K562 (cell line): Measurements from ENCODE around the gene TRPM6. TPM values are rescaled to one million over a fixed set of nuclear protein-coding genes. Genes with fewer than 3 reads are reported as not detected.

Experiments
- ATAC-seq: fragments of 200-7000 bp; cut with Tn5 transposase; 3 replicates; pipeline ENCODE4 v1.9.1; 2020; ENCODE audit warnings: moderate library complexity
- BruUV-seq: library from RNA; stranded (reverse); fragments of 400-500 nt; replicated peaks from 2 replicates; lab custom pipeline; 2021; lab: Mats Ljungman, UMichigan
- CTCF ChIA-PET: fragments of 300-600 bp; formaldehyde crosslinking; extraction: SDS; loops from one replicate; lab custom pipeline; 2021; ENCODE audit warnings: low intra/inter-chr PET ratio; lab: Yijun Ruan, JAX
- POLR2A ChIA-PET: fragments of 300-600, 350-650 bp; sonication (Branson Sonifier 250); formaldehyde crosslinking; extraction: SDS; loops from one replicate; lab custom pipeline; 2021; ENCODE audit warnings: antibody characterized with exemption, inconsistent platforms; lab: Yijun Ruan, JAX
- DNase-seq, 4 experiments: peaks; one replicate each; pipeline versions ENCODE4 v3.0.0 to v3.0.0-alpha.2; 2011 to 2018; ENCODE audit warnings: low spot score in 3 of 4, mixed read lengths in 3 of 4; ENCODE audit errors: extremely low read depth in 1 of 4
- FAIRE-seq: peaks from 2 replicates; lab custom pipeline; 2011; peaks lifted over from hg19 to GRCh38; lab: Jason Lieb, UNC
- H2AFZ ChIP-seq: 2 replicates; pipeline ENCODE4 v1.6.0; 2011; ENCODE audit warnings: low read depth, low read length, control low read depth, inconsistent platforms
- H3K27ac ChIP-seq: fragments of 200-600 bp; 3 replicates; pipeline ENCODE4 v1.8.0; 2011; ENCODE audit warnings: low read depth, mild to moderate bottlenecking, control low read depth, inconsistent platforms, low read length, moderate library complexity, mixed read lengths; ENCODE audit errors: extremely low read depth
- H3K27me3 ChIP-seq, 2 experiments: fragments of 300-600 bp in 1 of 2; 2 replicates in 1 of 2; 3 replicates in 1 of 2; pipeline versions ENCODE4 v1.6.0 to v1.8.0; 2011; ENCODE audit warnings: inconsistent platforms in 2 of 2, low read length in 2 of 2, mild to moderate bottlenecking in 1 of 2, mixed read lengths in 1 of 2, moderate library complexity in 1 of 2; ENCODE audit not compliant: control insufficient read depth in 2 of 2, insufficient read depth in 2 of 2
- H3K36me3 ChIP-seq: fragments of 300-600 bp; 3 replicates; pipeline ENCODE4 v1.8.0; 2011; ENCODE audit warnings: mild to moderate bottlenecking, low read length, inconsistent platforms; ENCODE audit not compliant: control insufficient read depth, insufficient read depth
- H3K4me1 ChIP-seq, 2 experiments: fragments of 200-600 bp in 1 of 2; replicated peaks in 1 of 2; 2 replicates in 1 of 2; 3 replicates in 1 of 2; pipeline versions ENCODE4 v1.5.1 to v1.8.0; 2011; ENCODE audit warnings: inconsistent platforms in 2 of 2, low read length in 2 of 2, mild to moderate bottlenecking in 1 of 2, mixed read lengths in 1 of 2, moderate library complexity in 1 of 2; ENCODE audit not compliant: control insufficient read depth in 2 of 2, insufficient read depth in 2 of 2
- H3K4me2 ChIP-seq: 2 replicates; pipeline ENCODE4 v1.6.1; 2011; ENCODE audit warnings: low read length, control low read depth, inconsistent platforms, mixed read lengths; ENCODE audit not compliant: insufficient read depth
- H3K4me3 ChIP-seq: fragments of 200-600 bp; sonication (generic), shearing (Covaris generic); 2 replicates; pipeline ENCODE4 v1.5.1; 2016; ENCODE audit warnings: control low read depth, inconsistent platforms
- H3K79me2 ChIP-seq: fragments of 200-600 bp; 3 replicates; pipeline ENCODE4 v1.8.0; 2011; ENCODE audit warnings: low read length, inconsistent platforms; ENCODE audit not compliant: control insufficient read depth, insufficient read depth
- H3K9ac ChIP-seq, 2 experiments: 2 replicates each; pipeline versions ENCODE4 v1.6.0 to v1.6.1; 2011; ENCODE audit warnings: low read depth in 2 of 2, low read length in 2 of 2, control low read depth in 1 of 2, inconsistent platforms in 1 of 2, mild to moderate bottlenecking in 1 of 2, mixed read lengths in 1 of 2; ENCODE audit not compliant: insufficient read depth in 1 of 2
- H3K9me1 ChIP-seq: one replicate; pipeline ENCODE4 v1.6.0; 2011; ENCODE audit warnings: inconsistent platforms, mild to moderate bottlenecking, low read length, moderate library complexity; ENCODE audit not compliant: control insufficient read depth, insufficient read depth
- H3K9me3 ChIP-seq: replicated peaks from 2 replicates; pipeline ENCODE4 v1.5.1; 2011; ENCODE audit warnings: low read depth, low read length, inconsistent platforms; ENCODE audit not compliant: control insufficient read depth, insufficient read depth
- H4K20me1 ChIP-seq: replicated peaks from 2 replicates; pipeline ENCODE4 v1.6.1; 2011; ENCODE audit warnings: low read length, inconsistent platforms, mixed read lengths; ENCODE audit not compliant: control insufficient read depth, insufficient read depth
- CXXC5 ChIP-seq: fragments of 250-450 bp; sonication (Bioruptor Pico); IDR thresholded peaks from 2 replicates; pipeline ENCODE4 v1.8.0; 2022; ENCODE audit warnings: inconsistent platforms, mild to moderate bottlenecking, moderate library complexity
- EP400 ChIP-seq: fragments of 450-650 bp; IDR thresholded peaks from 2 replicates; pipeline ENCODE4 v1.6.1; 2017; ENCODE audit warnings: antibody characterized with exemption, mild to moderate bottlenecking, moderate library complexity
- MLX ChIP-seq, 2 experiments: fragments of 450-650 bp in 1 of 2; sonication (generic) in 1 of 2; formaldehyde crosslinking; conservative IDR thresholded peaks; 2 replicates each; pipeline versions ENCODE4 v1.4.0 to v1.8.1; 2020 to 2022; ENCODE audit warnings: mild to moderate bottlenecking in 1 of 2, missing genetic modification reagents in 1 of 2
- MYC ChIP-seq, 2 experiments: fragments of 250-450 bp in 1 of 2; sonication (Bioruptor Pico) in 1 of 2; IDR thresholded peaks; 2 replicates each; pipeline versions ENCODE4 v1.5.1 to v1.6.1; 2012 to 2021; ENCODE audit warnings: low read depth in 2 of 2, borderline replicate concordance in 1 of 2, improper control_type of control experiment in 1 of 2, low read length in 1 of 2, mild to moderate bottlenecking in 1 of 2, moderate library complexity in 1 of 2
- RBFOX2 ChIP-seq: fragments of 200-400 bp; formaldehyde crosslinking; IDR thresholded peaks from 2 replicates; pipeline ENCODE4 v1.6.1; 2017; ENCODE audit warnings: low read depth, mild to moderate bottlenecking, low read length, moderate library complexity
- TEAD1 ChIP-seq, 2 experiments: fragments of 450-650 bp in 1 of 2; sonication (generic) in 1 of 2; formaldehyde crosslinking; IDR thresholded peaks; 2 replicates each; pipeline versions ENCODE4 v1.4.0 to v1.8.0; 2020 to 2022; ENCODE audit warnings: mild to moderate bottlenecking in 2 of 2, missing genetic modification reagents in 1 of 2
- ZBTB1 ChIP-seq: sonication (generic); formaldehyde crosslinking; IDR thresholded peaks from 2 replicates; pipeline ENCODE4 v1.8.1; 2023; ENCODE audit warnings: missing genetic modification reagents, low read depth, mild to moderate bottlenecking, borderline replicate concordance
- ZNF551 ChIP-seq: fragments of 250-450 bp; sonication (Bioruptor Pico); IDR thresholded peaks from 2 replicates; pipeline ENCODE4 v1.5.0; 2021; ENCODE audit warnings: mild to moderate bottlenecking, moderate library complexity
- ZNF778 ChIP-seq: fragments of 450-650 bp; formaldehyde crosslinking; IDR thresholded peaks from 2 replicates; pipeline ENCODE4 v1.4.0; 2020; ENCODE audit warnings: mild to moderate bottlenecking, moderate library complexity
- WGBS: fragments of 100-300 bp; shearing (Covaris generic); methylation state at CpG from one replicate; pipeline ENCODE4 v1.1.6; 2016; ENCODE audit warnings: low coverage, mixed read lengths; ENCODE audit not compliant: insufficient coverage; ENCODE audit errors: missing lambda C conversion rate; 5-methylcytosine and 5-hydroxymethylcytosine counted together
- in situ Hi-C: fragments of 300-500 bp; cut with MboI; formaldehyde crosslinking; loops from 4 replicates; pipeline ENCODE4 v1.15.0; 2018; ENCODE audit warnings: inconsistent platforms, mixed read lengths
- intact Hi-C: fragments of 100-400 bp; cut with micrococcal nuclease; formaldehyde crosslinking; loops from 2 replicates; pipeline ENCODE4 v1.14.2; 2022
- polyA plus RNA-seq, 8 experiments: library from polyadenylated mRNA; depleted of rRNA in 4 of 8; stranded (reverse) in 5 of 8; unstranded in 3 of 8; fragments of >200 nt; fragmentation: Nextera tagmentation in 2 of 8; fragmentation: Illumina TruSeq in 1 of 8; extraction: Ambion mirVana in 2 of 8; extraction: Trizol in 1 of 8; gene quantifications; 2 replicates each; pipeline versions ENCODE4 v1.2.1 to v1.2.3, GENCODE V29; 2011 to 2014; ENCODE audit warnings: inconsistent platforms in 1 of 8, missing spikeins in 1 of 8
- total RNA-seq, 7 experiments: library from RNA; depleted of rRNA in 6 of 7; stranded (reverse); fragments of >200 nt in 6 of 7; fragmentation: Illumina TruSeq in 2 of 7; extraction: Trizol in 2 of 7; gene quantifications; 2 replicates each; pipeline versions ENCODE4 v1.2.1 to v1.2.3, GENCODE V29; 2011 to 2021; ENCODE audit warnings: low replicate concordance in 1 of 7

Gene TRPM6
- total and polyA plus RNA-seq, 9 of the 15 experiments (the other 6 are each of a cell fraction or from before 2014, with no cell fraction given): 0.03 to 0.16 (median 0.09) TPM

DNA sequence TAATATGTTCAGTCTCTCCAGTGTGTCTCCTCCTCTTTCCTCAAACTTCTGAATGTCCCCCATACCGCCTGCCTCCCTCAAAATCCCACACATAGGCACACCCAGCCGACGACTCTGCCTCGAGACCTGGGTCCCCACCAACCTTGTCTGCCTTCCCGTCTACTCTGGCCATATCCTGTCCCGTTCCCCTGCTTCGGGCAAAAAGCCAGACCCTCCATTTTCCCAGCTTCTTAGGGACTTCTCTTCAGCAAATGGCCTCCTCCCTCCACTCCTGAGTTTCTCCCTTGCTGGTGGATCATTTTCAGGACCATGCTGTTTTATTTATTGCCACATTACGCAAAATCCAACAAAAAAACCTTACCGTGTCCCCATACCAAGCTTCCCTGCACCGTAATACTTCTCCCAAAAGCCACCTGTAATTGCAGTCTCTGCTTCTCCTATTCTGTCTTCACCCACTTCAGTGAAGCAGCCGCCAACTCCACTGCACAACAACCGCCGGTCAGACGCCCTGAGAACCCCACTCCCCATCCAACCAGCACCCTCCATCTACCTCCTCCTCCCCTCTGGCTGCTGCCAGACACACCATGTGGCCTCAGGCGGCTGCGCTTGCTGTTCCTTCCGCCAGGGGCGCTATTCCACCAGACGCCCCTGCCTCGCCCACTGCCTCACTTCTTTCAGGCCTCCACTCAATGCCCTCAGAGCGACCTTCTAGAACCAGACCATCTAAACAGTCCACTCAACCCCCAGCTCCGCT is 117.0 kb downstream of the TRPM6 start:
- no TSS peak for BruUV-seq
- FAIRE-seq (peak; percentile 46), ATAC-seq (peak; percentile 98), DNase-seq (peak; percentile 61 to 69 (median 63))
- Histone ChIP-seq H3K79me2 (no peaks in the 10 kb centered on the region), H3K4me3 (peak overlapping the region; percentile 11; the same call in 1 of the 2 replicates), H2AFZ (peak overlapping the region; percentile 82), H3K4me1 (peaks cover 0 to 3% of the 10 kb centered on the region in 2 experiments; a peak in 1 of 5 replicates), H3K4me2 (peak overlapping the region; percentile 41), H3K9ac (peak overlapping the region in 1 of 2 experiments; percentile 14; a peak in 1 of 4 replicates), H3K27me3 (0 out of 5 replicates have a peak, but pooled peaks cover 0 to 3% of the 10 kb centered on the region in 2 experiments), H3K9me1 (no peaks in the 10 kb centered on the region), H4K20me1 (no peaks in the 10 kb centered on the region), H3K27ac (no peak overlapping the region), H3K36me3 (no peaks in the 10 kb centered on the region), H3K9me3 (no peaks in the 10 kb centered on the region)
- ChIA-PET CTCF (no interaction called here), POLR2A (no interaction called here)
- WGBS: 6% methylated on average over 19 of the region's 22 CpGs
- in situ Hi-C loops: loop anchor here (5.0 kb wide), 2 partner anchors 232 to 307 kb away; no protein-coding TSS in a partner anchor
- intact Hi-C loops: loop anchor here (5.0 to 10.0 kb wide), 4 partner anchors 147 to 1534 kb away; no protein-coding TSS in a partner anchor
- peak; percentile 31; the same call in 1 of the 2 replicates for TF ChIP-seq EP400
- TF ChIP-seq MLX (CRISPR knock-in tag; conservative IDR thresholded peaks at IDR 0.05): no peak
- TF ChIP-seq MYC (IDR thresholded peaks at IDR 0.05; ENCODE audit: low read depth, low read length): peak; percentile 82
- no peak for TF ChIP-seq MYC (CRISPR knock-in tag; IDR thresholded peaks at IDR 0.05; ENCODE audit: borderline replicate concordance, low read depth)
- no peak for TF ChIP-seq TEAD1 (CRISPR knock-in tag; IDR thresholded peaks at IDR 0.05)
- no peak for TF ChIP-seq RBFOX2
- no peak for TF ChIP-seq ZNF778 (CRISPR knock-in tag)
- TF ChIP-seq CXXC5 (CRISPR knock-in tag): no peak
- no peak for TF ChIP-seq ZBTB1 (CRISPR knock-in tag)
- no peak for TF ChIP-seq ZNF551 (CRISPR knock-in tag)
